Psoas muscle (tissue), 8 donors: ENCODE results near the gene MTF2. TPM values are rescaled to one million over a fixed set of nuclear protein-coding genes. Genes with fewer than 3 reads are reported as not detected.

Experiments used
- ATAC-seq, 4 donors: fragments of 200-7000 bp; cut with Tn5 transposase; one replicate each; pipeline ENCODE4 v1.9.1; 2020; ENCODE audit warnings: moderate library complexity in 3 of 4, mild to moderate bottlenecking in 2 of 4
- DNase-seq, 2 donors: peaks; one replicate each; pipeline ENCODE4 v3.0.0-alpha.2; 2020
- H3K27ac ChIP-seq: fragments of 200-600 bp; one replicate; pipeline ENCODE4 v1.8.0; 2022
- H3K27me3 ChIP-seq, 3 donors: fragments of 200-600 bp in 1 of 3; one replicate each; pipeline versions ENCODE4 v1.6.1 to v1.8.0; 2013 to 2022; ENCODE audit warnings: low read length in 2 of 3, mild to moderate bottlenecking in 2 of 3, moderate library complexity in 1 of 3; ENCODE audit not compliant: insufficient read depth in 3 of 3
- H3K36me3 ChIP-seq, 2 donors: fragments of 200-600 bp in 1 of 2; one replicate each; pipeline versions ENCODE4 v1.6.1 to v1.8.0; 2013 to 2022; ENCODE audit warnings: low read depth in 1 of 2, mild to moderate bottlenecking in 1 of 2, moderate library complexity in 1 of 2; ENCODE audit not compliant: insufficient read depth in 1 of 2
- H3K4me1 ChIP-seq: fragments of 200-600 bp; one replicate; pipeline ENCODE4 v1.8.0; 2022
- H3K4me3 ChIP-seq: fragments of 200-600 bp; one replicate; pipeline ENCODE4 v1.8.0; 2022; ENCODE audit warnings: mild to moderate bottlenecking
- H3K9me3 ChIP-seq: fragments of 200-600 bp; one replicate; pipeline ENCODE4 v1.8.0; 2022
- CTCF ChIP-seq: fragments of 200-600 bp; IDR thresholded peaks from one replicate; pipeline ENCODE4 v1.8.0; 2022; ENCODE audit warnings: antibody characterized with exemption
- WGBS, 3 donors: extraction: QIAGEN DNeasy Blood & Tissue Kit; methylation state at CpG; one replicate each; pipeline versions ENCODE4 v1.1.6 to v1.1.7; 2013; 5-methylcytosine and 5-hydroxymethylcytosine counted together
- intact Hi-C, 2 donors: fragments of 100-400 bp; cut with DNase I; formaldehyde crosslinking; loops; one replicate each; pipeline versions ENCODE4 v1.11.0 to v1.14.2; 2022
- polyA plus RNA-seq, 3 donors: library from polyadenylated mRNA; stranded (reverse); fragments of 200-250 nt; gene quantifications; one replicate each; pipeline ENCODE4 v1.2.3, GENCODE V29; 2013
- total RNA-seq, 4 donors: library from RNA; stranded (reverse); fragmentation: NEBNext Ultra II Directional in 2 of 4; extraction: Animal tissue kit (Norgen Biotek cat#: 25700) in 2 of 4; gene quantifications; one replicate each; pipeline versions ENCODE4 v1.2.1 to v1.2.4, GENCODE V29; 2021 to 2023
- donor health status: healthy with polysubstance abuse.
- donor health status: DM: no; HTN: no; CAD: no; lungs with moderate emphysema.
- donor health status: Bipolar disorder and iron deficiency.
- donor health status: healthy.
- donor health status: DM: yes; HTN: yes; CAD: no.
- donor health status: DM: no; HTN: no; CAD: no.
- donor health status: DM: no; HTN: no; CAD: no.
- donor health status: DM: yes; HTN: yes; CAD: no.

The MTF2 gene
- total and polyA plus RNA-seq, 7 donors: 4.1 to 10.6 (median 7.6) TPM

- intact Hi-C loops: no loop called here
- no peaks in the 10 kb centered on the region for H3K27me3 ChIP-seq
- WGBS, 3 donors: 96 to 97% (median 97%) methylated on average over 4 of the region's 4 CpGs
- ATAC-seq (no peak), DNase-seq (no peak)
- no peak overlapping the region for H3K4me3 ChIP-seq
- H3K36me3 ChIP-seq: peaks cover 0 to 8% of the 10 kb centered on the region in 2 donors
- peaks cover 5% of the 10 kb centered on the region for H3K4me1 ChIP-seq
- TF ChIP-seq CTCF: no peak
- peaks cover under 1% of the 10 kb centered on the region for H3K9me3 ChIP-seq
- no peak overlapping the region for H3K27ac ChIP-seq
These were observed 23.1 kb downstream of the MTF2 start for GRCh38 chr1:93102142-93102541.

- Histone ChIP-seq H3K36me3 (peaks cover 5 to 8% of the 10 kb centered on the region in 2 donors), H3K4me3 (no peak overlapping the region), H3K27ac (no peak overlapping the region), H3K27me3 (no peaks in the 10 kb centered on the region), H3K4me1 (peaks cover 17% of the 10 kb centered on the region), H3K9me3 (peaks cover 7% of the 10 kb centered on the region)
- ATAC-seq (no peak), DNase-seq (no peak)
- no peak for TF ChIP-seq CTCF
- intact Hi-C loops: no loop called here
- 57 to 73% (median 67%) methylated on average over 2 of the region's 2 CpGs for WGBS, 3 donors
These were observed 27.1 kb downstream of the MTF2 start for GRCh38 chr1:93106226-93106625.

GRCh38 chr1:93107395-93107794, 28.3 kb downstream of the MTF2 start:
- Histone ChIP-seq H3K9me3 (peaks cover 7% of the 10 kb centered on the region), H3K4me1 (peaks cover 28% of the 10 kb centered on the region), H3K27me3 (no peaks in the 10 kb centered on the region), H3K36me3 (peaks cover 5 to 8% of the 10 kb centered on the region in 2 donors), H3K27ac (no peak overlapping the region), H3K4me3 (no peak overlapping the region)
- intact Hi-C loops: no loop called here
- ATAC-seq: no peak
- 83 to 89% (median 88%) methylated on average over 4 of the region's 4 CpGs for WGBS, 3 donors
- TF ChIP-seq CTCF: no peak
- no peak for DNase-seq

GRCh38 chr1:93108335-93108734, 29.3 kb downstream of the MTF2 start:
- no peak for ATAC-seq
- Histone ChIP-seq H3K4me1 (peaks cover 33% of the 10 kb centered on the region), H3K27me3 (no peaks in the 10 kb centered on the region), H3K36me3 (peaks cover 5 to 8% of the 10 kb centered on the region in 2 donors), H3K9me3 (peaks cover 7% of the 10 kb centered on the region), H3K27ac (no peak overlapping the region), H3K4me3 (no peak overlapping the region)
- no peak for DNase-seq
- TF ChIP-seq CTCF: no peak
- 88 to 97% (median 93%) methylated on average over 2 of the region's 2 CpGs for WGBS, 3 donors
- intact Hi-C loops: no loop called here

- no peak for ATAC-seq
These were observed 30.5 kb downstream of the MTF2 start for GRCh38 chr1:93109578-93109977.

More at GRCh38 chr1:93109578-93109977, 30.5 kb downstream of the MTF2 start:
- no peak for TF ChIP-seq CTCF
- Histone ChIP-seq H3K36me3 (peaks cover 2 to 5% of the 10 kb centered on the region in 2 donors), H3K4me1 (peaks cover 33% of the 10 kb centered on the region), H3K27ac (no peak overlapping the region), H3K9me3 (peaks cover 7% of the 10 kb centered on the region), H3K27me3 (no peaks in the 10 kb centered on the region), H3K4me3 (no peak overlapping the region)
- DNase-seq: no peak
- intact Hi-C loops: no loop called here
- WGBS, 3 donors: 92 to 98% (median 93%) methylated on average over 2 of the region's 2 CpGs
